CD4-positive, alpha-beta T cell treated with Interleukin-17A for 1 hour (primary cell): Measurements from ENCODE around the gene SLC2A10.

Experiments used
- DNase-seq: peaks from one replicate; pipeline ENCODE4 v3.0.0-alpha.2; 2020

The SLC2A10 gene

GRCh38 chr20:46682063-46682821, 27.2 kb upstream of the SLC2A10 start:
- DNase-seq: no peak

GRCh38 chr20:46683011-46683667, 26.3 kb upstream of the SLC2A10 start:
- no peak for DNase-seq

GRCh38 chr20:46683668-46683938, 25.8 kb upstream of the SLC2A10 start:
- no peak for DNase-seq

- DNase-seq: no peak
These were observed 25.3 kb upstream of the SLC2A10 start for GRCh38 chr20:46683939-46684750.

- DNase-seq: no peak
These were observed 21.0 kb upstream of the SLC2A10 start for GRCh38 chr20:46688151-46689081.

- DNase-seq: peak; percentile 97
These were observed 20.2 kb upstream of the SLC2A10 start, which contains the start of gene TP53RK for GRCh38 chr20:46689082-46689753. Gene TP53RK, minus strand, starts transcription at chr20:46689444. Its CDS starts 30 bp downstream, at chr20:46689414.

GRCh38 chr20:46689754-46690085, 19.7 kb upstream of the SLC2A10 start:
- DNase-seq: no peak

GRCh38 chr20:46690219-46691106, 19.0 kb upstream of the SLC2A10 start:
- DNase-seq: no peak

- DNase-seq: no peak
These were observed 18.3 kb upstream of the SLC2A10 start for GRCh38 chr20:46691196-46691595.

GRCh38 chr20:46694484-46694883, 15.0 kb upstream of the SLC2A10 start:
- DNase-seq: peak; percentile 45

GRCh38 chr20:46695892-46696291, 13.6 kb upstream of the SLC2A10 start:
- no peak for DNase-seq

- DNase-seq: no peak
These were observed 12.6 kb upstream of the SLC2A10 start for GRCh38 chr20:46696791-46697279.

GRCh38 chr20:46698788-46699187, 10.7 kb upstream of the SLC2A10 start:
- DNase-seq: no peak

GRCh38 chr20:46699651-46700359, 9.6 kb upstream of the SLC2A10 start:
- DNase-seq: no peak

GRCh38 chr20:46700481-46700880, 9.0 kb upstream of the SLC2A10 start:
- no peak for DNase-seq

- no peak for DNase-seq
These were observed 8.4 kb upstream of the SLC2A10 start for GRCh38 chr20:46701057-46701456.

- DNase-seq: no peak
These were observed 7.9 kb upstream of the SLC2A10 start for GRCh38 chr20:46701556-46701955.

- DNase-seq: no peak
These were observed 7.5 kb upstream of the SLC2A10 start for GRCh38 chr20:46701986-46702385.

GRCh38 chr20:46702447-46703203, 6.8 kb upstream of the SLC2A10 start:
- no peak for DNase-seq

- DNase-seq: no peak
These were observed 6.0 kb upstream of the SLC2A10 start for GRCh38 chr20:46703435-46703834.
